OCI-M1 (cell line): Measurements from ENCODE around the gene KIF1C.

ENCODE experiments used
- DNase-seq: peaks from one replicate; lab custom pipeline; 2025; lab: John Stamatoyannopoulos, UW

The KIF1C gene

DNA sequence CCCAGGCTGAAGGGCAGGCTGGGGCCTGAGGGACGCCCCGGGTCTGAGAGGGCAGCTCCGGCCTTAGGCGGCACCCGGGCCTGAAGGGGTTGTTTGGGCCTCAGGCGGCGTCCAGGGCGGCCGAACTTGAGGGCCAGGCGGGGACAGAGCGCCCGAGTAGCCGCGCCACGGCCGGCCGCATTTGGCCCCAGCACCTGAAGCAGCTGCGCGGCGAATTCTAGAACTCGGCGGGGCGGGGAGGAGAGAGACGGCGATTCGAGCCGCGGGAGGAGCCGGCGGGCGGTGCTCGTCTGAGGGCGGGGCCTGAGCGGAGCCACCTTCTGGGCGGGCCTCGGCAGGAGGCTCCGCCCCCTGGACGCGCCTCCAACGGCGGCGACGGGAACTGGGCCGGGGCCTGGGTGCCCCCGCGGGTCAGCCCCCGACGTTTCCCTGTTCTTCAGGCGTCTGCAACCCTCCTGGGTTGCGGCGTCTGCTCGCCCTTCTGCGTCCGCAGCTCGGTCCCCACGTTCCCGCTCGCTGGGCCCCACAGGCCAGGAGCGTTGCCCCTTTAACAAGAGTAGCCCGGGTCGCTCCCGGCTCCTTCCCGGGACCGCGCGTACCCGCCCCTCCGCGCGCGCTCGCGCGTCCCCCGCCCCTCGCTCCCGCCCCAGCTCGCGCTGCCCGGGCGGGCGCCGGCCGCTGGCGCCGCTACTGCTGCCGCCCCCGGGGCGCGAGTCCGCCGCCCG is at the start of gene KIF1C, which contains the start of gene INCA1:
KIF1C (plus strand) TSS at position 649 of the 725 bp plus-strand sequence. CDS start 2,297 bp downstream, outside the sequence.
INCA1 (minus strand) TSS at position 221 of the 725 bp plus-strand sequence. CDS start 3,085 bp downstream, outside the sequence.
- DNase-seq, result peak; percentile 98

- DNase-seq, result peak; percentile 98
Measured at GRCh38 chr17:4948166-4948930, 49.4 kb upstream of the KIF1C start, which contains the start of gene PFN1. TSS of gene PFN1 (minus strand) at chr17:4948530. CDS start at chr17:4948394, 136 bp downstream.

DNA sequence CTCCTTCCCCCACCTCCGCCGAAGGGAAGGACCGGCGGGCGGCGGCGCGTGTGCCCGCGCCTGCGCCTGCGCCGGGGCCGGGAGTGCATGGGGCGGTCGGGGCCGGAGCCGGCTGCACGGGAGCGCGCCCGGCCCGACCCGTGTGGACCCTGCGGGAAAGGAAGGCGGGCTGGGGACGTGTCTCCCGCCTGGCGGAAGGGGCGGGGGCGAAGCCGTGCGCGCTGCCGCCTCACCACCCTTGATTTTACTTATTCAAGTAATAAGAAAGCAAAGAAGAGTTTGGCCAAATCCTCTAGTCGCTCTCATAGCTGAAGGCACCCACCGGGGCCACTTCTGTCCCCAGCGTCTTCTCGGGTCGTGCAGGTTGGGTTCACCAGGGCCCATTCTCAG is 48.8 kb upstream of the KIF1C start:
- peak; percentile 97 for DNase-seq

GRCh38 chr17:4949321-4950074 is 48.3 kb upstream of the KIF1C start:
- peak; percentile 94 for DNase-seq

DNA sequence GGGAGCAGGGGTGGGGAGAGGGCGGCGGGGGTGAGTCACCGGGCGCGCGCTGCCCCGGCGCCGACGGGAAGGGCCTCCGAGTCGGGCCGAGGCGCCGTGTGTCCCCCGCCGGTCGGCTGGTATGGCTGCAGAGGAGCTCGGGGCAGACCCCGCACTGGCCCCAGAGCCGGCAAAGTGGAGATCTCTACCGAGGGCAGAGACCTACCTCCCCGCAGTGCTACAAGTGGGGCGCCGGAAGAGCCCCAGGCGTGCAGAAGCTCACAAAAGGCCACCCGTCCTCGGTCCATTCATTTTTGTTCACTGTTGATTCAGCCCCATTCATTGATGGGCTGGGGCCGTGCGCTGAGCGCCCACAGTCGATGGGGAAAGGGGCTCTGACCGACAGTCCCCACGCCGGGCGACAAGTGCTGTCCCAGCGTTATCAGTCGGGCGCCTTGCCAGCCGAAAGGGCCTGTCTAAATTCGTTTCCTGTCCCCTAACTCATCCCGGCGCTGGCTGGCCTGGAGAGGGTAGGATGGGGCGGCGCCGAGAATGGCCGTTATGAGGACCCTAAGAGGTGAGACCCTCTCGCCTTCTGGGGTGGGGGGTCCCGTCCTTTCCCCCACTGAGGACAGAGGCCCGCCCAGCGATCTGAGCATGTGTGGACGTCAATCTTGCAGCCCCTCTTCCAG is 47.5 kb upstream of the KIF1C start:
- peak; percentile 90 for DNase-seq

DNA sequence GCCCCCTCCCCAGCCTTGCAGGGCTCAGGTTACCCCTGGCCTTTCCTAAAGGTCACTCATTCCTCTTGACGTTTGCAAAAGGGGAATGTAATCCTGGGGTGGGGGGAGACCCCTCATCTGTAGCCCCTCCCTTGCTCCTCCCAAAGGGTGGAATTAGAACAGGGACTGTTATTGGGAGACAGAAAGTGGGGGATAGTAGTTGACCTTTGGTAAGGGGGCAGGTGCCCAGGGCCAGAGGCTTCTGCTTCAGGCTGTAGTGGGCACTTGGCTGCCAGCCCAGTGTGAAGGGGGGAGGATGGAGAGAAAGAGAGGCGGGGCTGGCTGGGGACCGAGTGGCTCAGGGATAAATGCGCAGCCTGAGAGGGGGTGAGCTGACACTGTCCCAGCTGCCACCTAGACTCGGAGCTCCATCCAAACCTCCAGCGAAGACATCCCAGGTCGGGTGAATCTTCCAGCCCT is 47.0 kb upstream of the KIF1C start, which contains the start of gene ENO3:
ENO3 (plus strand) TSS at position 374 of the 459 bp plus-strand sequence. CDS start 711 bp downstream, outside the sequence.
- DNase-seq, result peak; percentile 74

DNA sequence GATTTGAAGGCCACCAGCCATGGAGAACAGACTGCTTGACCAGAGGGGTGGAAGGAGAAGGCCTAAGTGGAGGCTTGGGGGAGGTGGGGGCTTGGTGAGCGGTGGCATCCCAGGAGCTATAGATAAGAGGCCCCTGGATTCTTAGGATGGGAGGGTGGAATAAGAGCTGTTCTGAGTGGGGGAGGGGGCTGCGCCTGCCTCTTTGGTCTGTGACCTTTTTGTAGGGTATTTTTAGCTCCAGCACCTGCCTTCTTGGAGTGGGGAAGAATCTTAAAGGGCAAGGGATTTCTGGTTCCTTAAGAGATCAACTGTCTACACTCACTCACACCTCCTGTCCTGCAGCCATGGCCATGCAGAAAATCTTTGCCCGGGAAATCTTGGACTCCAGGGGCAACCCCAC is 46.3 kb upstream of the KIF1C start:
- DNase-seq, result peak; percentile 33

DNA sequence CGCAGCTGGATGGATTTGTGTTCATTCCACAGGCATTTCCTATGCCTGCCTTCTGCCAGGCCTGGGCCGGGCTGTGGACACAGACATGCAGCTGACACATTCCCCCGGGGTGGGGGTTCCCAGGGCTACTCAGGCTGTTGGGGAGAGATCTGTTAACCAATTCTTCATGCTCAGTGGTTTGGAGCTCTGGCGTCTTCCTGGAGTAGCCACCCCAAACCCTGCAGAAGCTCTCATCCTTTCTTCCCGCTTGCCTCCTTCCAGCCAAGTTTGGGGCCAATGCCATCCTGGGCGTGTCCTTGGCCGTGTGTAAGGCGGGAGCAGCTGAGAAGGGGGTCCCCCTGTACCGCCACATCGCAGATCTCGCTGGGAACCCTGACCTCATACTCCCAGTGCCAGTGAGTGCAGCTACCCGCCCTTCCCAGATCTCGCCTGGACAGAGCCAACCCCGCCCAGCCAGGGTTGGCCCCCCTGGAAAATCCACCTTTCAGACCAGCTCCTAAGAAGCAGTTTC is 44.2 kb upstream of the KIF1C start:
- DNase-seq, result no peak

DNA sequence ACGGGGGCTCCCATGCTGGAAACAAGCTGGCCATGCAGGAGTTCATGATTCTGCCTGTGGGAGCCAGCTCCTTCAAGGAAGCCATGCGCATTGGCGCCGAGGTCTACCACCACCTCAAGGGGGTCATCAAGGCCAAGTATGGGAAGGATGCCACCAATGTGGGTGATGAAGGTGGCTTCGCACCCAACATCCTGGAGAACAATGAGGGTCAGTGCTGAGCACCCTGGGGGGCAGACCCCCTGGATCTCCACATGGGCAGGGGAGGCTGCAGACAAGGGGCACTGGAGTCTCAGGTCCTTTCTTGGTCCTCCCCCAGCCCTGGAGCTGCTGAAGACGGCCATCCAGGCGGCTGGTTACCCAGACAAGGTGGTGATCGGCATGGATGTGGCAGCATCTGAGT is 42.7 kb upstream of the KIF1C start:
- no peak for DNase-seq

GRCh38 chr17:4956493-4957061 is 41.2 kb upstream of the KIF1C start:
- peak; percentile 70 for DNase-seq

- no peak for DNase-seq
Measured at GRCh38 chr17:4958102-4958501, 39.6 kb upstream of the KIF1C start.

- no peak for DNase-seq
Measured at GRCh38 chr17:4959261-4959965, 38.3 kb upstream of the KIF1C start.

DNA sequence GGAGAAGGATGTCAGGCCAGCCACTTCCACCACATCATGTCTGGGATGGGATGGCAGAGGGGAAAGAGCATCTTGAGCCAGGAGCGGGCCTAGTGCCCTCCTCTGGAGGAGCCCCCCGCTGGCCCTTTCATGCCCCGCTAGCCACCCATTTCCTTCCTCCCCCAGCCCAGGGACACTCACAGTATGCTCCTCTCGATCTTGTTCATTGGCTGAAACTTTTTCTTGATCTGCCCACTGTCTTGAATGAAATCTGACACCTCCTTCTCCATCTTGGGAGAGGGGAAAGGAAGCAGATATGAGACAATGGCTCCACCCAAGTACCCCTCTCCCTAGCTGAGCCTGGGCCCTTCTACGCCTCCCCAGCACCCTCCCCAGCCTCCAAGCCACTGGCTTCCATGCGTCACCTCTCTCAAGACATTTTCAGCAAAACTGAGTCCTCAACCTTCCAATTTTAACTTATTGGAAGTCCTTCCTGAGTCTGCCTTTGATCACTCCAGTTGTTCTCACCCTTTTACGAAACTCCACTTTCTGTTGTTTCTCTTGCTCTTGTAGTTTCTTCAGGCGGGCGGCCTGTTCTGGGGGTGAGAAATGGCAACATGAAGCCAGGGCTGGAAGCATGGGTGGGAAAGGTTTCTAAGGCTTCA is 37.3 kb upstream of the KIF1C start:
- DNase-seq, result no peak

DNA sequence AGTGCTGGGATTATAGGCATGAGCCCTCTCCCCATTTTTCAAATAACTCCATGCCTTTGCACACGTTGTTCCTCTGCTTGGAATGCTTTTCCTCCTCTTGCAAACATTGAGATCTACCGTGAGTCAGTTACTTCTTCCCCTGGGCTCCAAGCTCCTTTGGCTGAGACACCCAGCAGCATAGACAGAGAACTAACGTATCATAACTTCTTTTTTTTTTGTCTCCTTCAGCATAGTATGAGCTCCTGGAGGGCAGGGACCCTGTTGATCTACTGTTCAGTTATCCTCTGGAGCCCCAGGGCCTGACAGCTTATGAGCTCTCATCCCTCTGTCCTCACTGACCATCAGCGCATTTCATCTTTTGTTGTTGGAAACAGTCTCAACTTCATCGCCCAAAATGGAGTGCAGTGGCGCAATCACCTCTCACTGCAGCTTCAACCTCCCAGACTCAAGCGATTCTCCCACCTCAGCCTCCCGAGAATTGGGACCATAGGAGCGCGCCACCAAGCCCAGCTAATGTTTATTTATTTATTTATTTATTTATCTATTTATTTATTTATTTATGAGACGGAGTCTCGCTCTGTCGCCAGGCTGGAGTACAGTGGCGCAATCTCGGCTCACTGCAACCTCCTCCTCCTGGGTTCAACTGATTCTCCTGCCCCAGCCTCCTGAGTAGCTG is 32.3 kb upstream of the KIF1C start:
- DNase-seq, result no peak

- DNase-seq, result peak; percentile 100
Measured at GRCh38 chr17:4966844-4967538, 30.8 kb upstream of the KIF1C start.

DNA sequence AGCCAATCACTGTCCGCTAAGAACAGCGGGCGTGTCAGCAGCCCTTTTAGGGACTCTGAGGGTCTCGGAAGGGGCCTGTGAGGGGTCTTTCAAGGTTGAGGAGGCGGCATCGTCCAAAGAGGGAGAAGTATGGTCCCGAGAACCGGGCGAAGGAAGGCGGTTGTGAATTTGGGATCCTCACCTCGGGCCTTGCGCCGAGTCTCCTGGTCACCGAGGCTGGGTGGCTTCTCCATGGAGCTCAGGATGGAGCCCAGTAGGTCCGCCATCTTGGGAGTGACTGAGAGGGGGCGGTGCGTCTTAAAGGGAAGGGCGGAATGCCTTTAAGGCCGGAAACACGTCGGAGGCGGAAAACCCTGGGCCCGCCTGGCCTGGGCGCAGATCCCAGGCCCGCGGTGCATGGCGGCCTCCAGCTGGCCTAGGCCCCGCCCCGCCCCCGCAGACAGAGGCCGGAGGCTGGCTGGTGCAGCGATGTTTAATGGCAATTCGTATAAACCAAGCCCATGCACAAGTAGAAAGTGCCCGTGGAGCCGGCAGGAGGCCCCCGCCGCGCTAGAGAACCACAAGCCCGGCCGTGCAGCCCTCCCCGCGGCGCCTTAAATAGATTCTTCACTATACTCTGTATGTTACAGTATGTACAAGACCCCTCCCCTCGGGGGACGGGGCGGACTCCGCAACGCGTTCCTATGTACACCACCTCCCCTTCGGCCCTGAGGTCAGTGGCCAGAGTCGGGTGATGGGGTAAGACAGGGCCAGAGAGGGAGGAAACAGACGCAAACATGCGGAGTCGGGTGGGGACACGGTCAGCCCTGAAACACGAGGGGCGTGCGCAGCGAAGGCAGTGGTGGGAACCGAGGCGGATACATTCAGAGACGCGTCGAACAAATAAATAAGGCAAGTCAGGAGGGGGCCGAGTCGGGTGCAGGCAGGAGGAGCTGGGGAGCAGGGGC is 29.9 kb upstream of the KIF1C start, which contains the start of gene SPAG7:
SPAG7 (minus strand) TSS at position 279 of the 947 bp plus-strand sequence; CDS start at position 266, 13 bp downstream.
- peak; percentile 99 for DNase-seq

- DNase-seq, result peak; percentile 47
Measured at GRCh38 chr17:4968486-4969046, 29.2 kb upstream of the KIF1C start.
